ENCODE measurements around the gene MYBBP1A.

GRCh38 chr17:4490109-4490591, 65.0 kb downstream of the MYBBP1A start:
- TF ChIP-seq CTCF (IDR thresholded peaks at IDR 0.05) (no peak), POLR2A (IDR thresholded peaks at IDR 0.05) (no peak)
